ENCODE results near the gene PACS1. TPM values are rescaled to one million over a fixed set of nuclear protein-coding genes. Genes with fewer than 3 reads are reported as not detected.
"Not testable (repeated sequence)": the region's sequence is repeated elsewhere in the genome, so short reads cannot be mapped to it uniquely, and the experiment has no call there.

The PACS1 gene
- total RNA-seq, 1 donor from 2014 or later = 75.6 TPM

DNA sequence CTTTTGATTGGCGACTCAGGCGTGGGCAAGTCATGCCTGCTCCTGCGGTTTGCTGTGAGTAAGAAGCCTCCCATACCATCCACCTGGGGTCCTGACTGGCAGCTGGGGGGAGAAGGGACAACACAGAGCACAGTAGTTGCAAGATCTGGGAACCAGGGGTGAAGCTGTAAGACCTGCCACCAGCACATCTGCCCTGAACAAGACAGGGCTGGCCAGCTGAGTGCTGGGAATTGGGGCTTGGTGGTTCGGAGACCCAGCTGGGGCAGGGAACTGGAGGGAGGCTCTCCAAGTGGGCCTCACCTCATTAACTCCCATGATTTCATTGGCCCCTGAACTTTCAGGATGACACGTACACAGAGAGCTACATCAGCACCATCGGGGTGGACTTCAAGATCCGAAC, 201.7 kb downstream of the PACS1 start:
- H3K4me3 Mint-ChIP-seq (ENCODE audit: low read depth) = no peak overlapping the region
- intact Hi-C loops (cut with micrococcal nuclease) = no loop called here

GRCh38 chr11:66272596-66272995, 202.5 kb downstream of the PACS1 start:
- no peaks in the 10 kb centered on the region for H3K9me3 Mint-ChIP-seq
- DNase-seq (ENCODE audit: low spot score) = no peak

More for the DNA sequence above, 201.7 kb downstream of the PACS1 start:
- H3K4me1 Mint-ChIP-seq (ENCODE audit: low read depth) = peaks cover 24% of the 10 kb centered on the region
- H3K36me3 Mint-ChIP-seq (ENCODE audit: low read depth) = peaks cover 65% of the 10 kb centered on the region
- H3K27me3 Mint-ChIP-seq (ENCODE audit: low read depth) = no peaks in the 10 kb centered on the region
- H3K27ac Mint-ChIP-seq = no peak overlapping the region
- no peak for DNase-seq (ENCODE audit: low spot score)
- H3K9me3 Mint-ChIP-seq = no peaks in the 10 kb centered on the region

DNA sequence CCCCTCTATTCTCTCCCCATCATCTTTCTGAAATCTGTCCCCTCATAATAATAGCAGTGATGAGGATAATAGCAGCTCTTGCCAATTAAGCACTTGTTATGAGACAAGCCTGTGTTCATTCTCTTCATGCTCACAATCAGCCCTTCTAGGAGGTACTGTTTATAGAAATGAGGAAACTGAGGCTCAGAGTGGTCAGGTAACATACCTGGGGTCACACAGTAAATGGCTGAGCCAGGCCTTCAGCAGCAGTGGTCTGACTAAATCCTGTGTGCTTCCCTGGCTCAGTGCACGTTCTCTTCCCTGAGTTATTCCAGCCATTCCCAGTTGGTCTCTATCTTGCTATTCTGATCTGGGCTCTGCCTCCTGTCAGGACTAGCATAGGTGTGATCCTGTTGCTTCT, 204.1 kb downstream of the PACS1 start:
- no peak for DNase-seq (ENCODE audit: low spot score)
- Mint-ChIP-seq H3K27ac (no peak overlapping the region), H3K9me3 (no peaks in the 10 kb centered on the region), H3K36me3 (ENCODE audit: low read depth) (peaks cover 62% of the 10 kb centered on the region), H3K27me3 (ENCODE audit: low read depth) (peaks cover 6% of the 10 kb centered on the region), H3K4me3 (ENCODE audit: low read depth) (no peak overlapping the region), H3K4me1 (ENCODE audit: low read depth) (peaks cover 19% of the 10 kb centered on the region)
- intact Hi-C loops (cut with micrococcal nuclease) = no loop called here

More at GRCh38 chr11:66272596-66272995, 202.5 kb downstream of the PACS1 start:
- Mint-ChIP-seq H3K36me3 (ENCODE audit: low read depth) (peaks cover 62% of the 10 kb centered on the region), H3K27me3 (ENCODE audit: low read depth) (no peaks in the 10 kb centered on the region), H3K4me3 (ENCODE audit: low read depth) (no peak overlapping the region), H3K27ac (no peak overlapping the region), H3K4me1 (ENCODE audit: low read depth) (peaks cover 19% of the 10 kb centered on the region)
- intact Hi-C loops (cut with micrococcal nuclease) = no loop called here

- Mint-ChIP-seq H3K27me3 (ENCODE audit: low read depth) (peaks cover 10% of the 10 kb centered on the region), H3K36me3 (ENCODE audit: low read depth) (peaks cover 55% of the 10 kb centered on the region), H3K4me1 (ENCODE audit: low read depth) (peaks cover 13% of the 10 kb centered on the region), H3K27ac (no peak overlapping the region), H3K9me3 (no peaks in the 10 kb centered on the region), H3K4me3 (ENCODE audit: low read depth) (no peak overlapping the region)
- DNase-seq (ENCODE audit: low spot score) = no peak
- intact Hi-C loops (cut with micrococcal nuclease) = no loop called here
These were observed 205.3 kb downstream of the PACS1 start for GRCh38 chr11:66275396-66275795.

- H3K27me3 Mint-ChIP-seq (ENCODE audit: low read depth) = peaks cover 14% of the 10 kb centered on the region
- no peak overlapping the region for H3K27ac Mint-ChIP-seq
- H3K4me1 Mint-ChIP-seq (ENCODE audit: low read depth) = peaks cover 11% of the 10 kb centered on the region
- intact Hi-C loops (cut with micrococcal nuclease) = no loop called here
- H3K4me3 Mint-ChIP-seq (ENCODE audit: low read depth) = no peak overlapping the region
- no peak for DNase-seq (ENCODE audit: low spot score)
- peaks cover 50% of the 10 kb centered on the region for H3K36me3 Mint-ChIP-seq (ENCODE audit: low read depth)
- no peaks in the 10 kb centered on the region for H3K9me3 Mint-ChIP-seq
These were observed 206.0 kb downstream of the PACS1 start for GRCh38 chr11:66275984-66276612.

GRCh38 chr11:66276619-66277018, 206.5 kb downstream of the PACS1 start:
- H3K27ac Mint-ChIP-seq; H3K4me3 Mint-ChIP-seq (ENCODE audit: low read depth); H3K9me3 Mint-ChIP-seq; DNase-seq (ENCODE audit: low spot score); intact Hi-C loops (cut with micrococcal nuclease): not testable (repeated sequence)
- Mint-ChIP-seq H3K36me3 (ENCODE audit: low read depth) (peaks cover 49% of the 10 kb centered on the region), H3K4me1 (ENCODE audit: low read depth) (peaks cover 11% of the 10 kb centered on the region), H3K27me3 (ENCODE audit: low read depth) (peaks cover 14% of the 10 kb centered on the region)

DNA sequence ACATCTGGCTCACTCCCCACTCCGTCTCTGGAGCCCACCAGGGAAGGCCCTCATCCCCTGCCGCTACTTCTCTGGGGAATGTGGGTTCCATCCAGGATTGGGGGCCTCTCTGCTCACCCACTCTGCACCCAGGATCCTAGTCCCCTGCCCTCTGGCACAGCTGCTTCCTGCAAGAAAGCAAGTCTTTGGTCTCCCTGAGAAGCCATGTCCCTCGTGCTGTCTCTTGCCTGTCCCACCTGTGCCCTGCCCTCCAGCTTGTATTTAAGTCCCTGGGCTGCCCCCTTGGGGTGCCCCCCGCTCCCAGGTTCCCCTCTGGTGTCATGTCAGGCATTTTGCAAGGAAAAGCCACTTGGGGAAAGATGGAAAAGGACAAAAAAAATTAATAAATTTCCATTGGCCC, 207.0 kb downstream of the PACS1 start:
- H3K4me3 Mint-ChIP-seq (ENCODE audit: low read depth); H3K9me3 Mint-ChIP-seq; intact Hi-C loops (cut with micrococcal nuclease); DNase-seq (ENCODE audit: low spot score); H3K27ac Mint-ChIP-seq: not testable (repeated sequence)
- peaks cover 45% of the 10 kb centered on the region for H3K36me3 Mint-ChIP-seq (ENCODE audit: low read depth)
- H3K4me1 Mint-ChIP-seq (ENCODE audit: low read depth) = peaks cover 12% of the 10 kb centered on the region
- peaks cover 14% of the 10 kb centered on the region for H3K27me3 Mint-ChIP-seq (ENCODE audit: low read depth)

GRCh38 chr11:66277471-66278362, 207.6 kb downstream of the PACS1 start, which contains the start of gene CNIH2:
Gene CNIH2, plus strand, starts transcription at chr11:66278175. Its CDS starts 282 bp downstream, at chr11:66278457.
- peak within 1 kb of the TSS; percentile 68 for H3K4me3 Mint-ChIP-seq (ENCODE audit: low read depth)
- H3K27ac Mint-ChIP-seq = no peak within 1 kb of the TSS
- H3K27me3 Mint-ChIP-seq (ENCODE audit: low read depth) = peaks cover 14% of the 10 kb centered on the region
- H3K36me3 Mint-ChIP-seq (ENCODE audit: low read depth) = peaks cover 38% of the 10 kb centered on the region
- intact Hi-C loops (cut with micrococcal nuclease) = no loop called here
- H3K9me3 Mint-ChIP-seq = no peaks in the 10 kb centered on the region
- peak; percentile 41 for DNase-seq (ENCODE audit: low spot score)
- peaks cover 16% of the 10 kb centered on the region for H3K4me1 Mint-ChIP-seq (ENCODE audit: low read depth)

DNA sequence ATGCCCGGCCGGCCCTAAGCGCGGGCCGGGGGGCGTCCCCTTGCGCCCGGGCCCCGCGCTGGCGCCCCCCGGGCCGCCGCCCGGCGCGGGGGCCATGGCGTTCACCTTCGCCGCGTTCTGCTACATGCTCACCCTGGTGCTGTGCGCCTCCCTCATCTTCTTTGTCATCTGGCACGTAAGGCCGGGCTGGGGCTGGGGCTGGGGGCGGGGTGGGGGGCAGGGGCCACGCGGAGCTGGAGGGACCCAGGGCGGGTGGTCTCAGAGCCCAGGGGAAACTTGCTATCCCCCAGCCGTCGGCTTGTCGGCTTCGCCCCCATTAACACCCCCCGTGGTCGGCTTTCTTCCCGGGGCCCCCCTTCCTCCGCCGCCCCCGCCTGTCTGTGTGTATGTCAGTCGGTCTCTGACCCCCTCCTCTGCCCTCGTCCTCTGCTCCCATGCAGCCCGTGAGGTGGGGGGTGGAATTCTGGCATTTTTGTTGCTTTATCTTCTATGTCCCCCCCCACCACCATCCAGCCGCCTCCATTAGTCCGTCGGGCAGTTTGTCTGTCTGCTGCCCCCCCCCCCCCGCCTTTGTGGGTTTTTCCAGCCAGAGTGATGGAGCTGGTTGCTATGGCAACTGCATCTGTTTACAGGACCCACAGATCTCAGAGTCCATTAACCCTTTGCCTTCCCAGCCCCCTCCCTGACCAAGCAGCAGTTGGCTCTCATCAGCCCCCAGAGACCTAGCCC, 208.5 kb downstream of the PACS1 start:
- Mint-ChIP-seq H3K9me3 (no peaks in the 10 kb centered on the region), H3K4me3 (ENCODE audit: low read depth) (peak overlapping the region; percentile 68), H3K27ac (no peak overlapping the region), H3K36me3 (ENCODE audit: low read depth) (peaks cover 30% of the 10 kb centered on the region), H3K4me1 (ENCODE audit: low read depth) (peaks cover 21% of the 10 kb centered on the region), H3K27me3 (ENCODE audit: low read depth) (peaks cover 14% of the 10 kb centered on the region)
- no peak for DNase-seq (ENCODE audit: low spot score)
- intact Hi-C loops (cut with micrococcal nuclease) = no loop called here

GRCh38 chr11:66279092-66279734, 209.1 kb downstream of the PACS1 start:
- peaks cover 14% of the 10 kb centered on the region for H3K27me3 Mint-ChIP-seq (ENCODE audit: low read depth)
- no peaks in the 10 kb centered on the region for H3K9me3 Mint-ChIP-seq
- peak overlapping the region; percentile 55 for H3K4me3 Mint-ChIP-seq (ENCODE audit: low read depth)
- intact Hi-C loops (cut with micrococcal nuclease) = no loop called here
- H3K4me1 Mint-ChIP-seq (ENCODE audit: low read depth) = peaks cover 21% of the 10 kb centered on the region
- DNase-seq (ENCODE audit: low spot score) = no peak
- H3K36me3 Mint-ChIP-seq (ENCODE audit: low read depth) = peaks cover 25% of the 10 kb centered on the region
- H3K27ac Mint-ChIP-seq = no peak overlapping the region

- DNase-seq (ENCODE audit: low spot score) = no peak
- Mint-ChIP-seq H3K9me3 (no peaks in the 10 kb centered on the region), H3K4me3 (ENCODE audit: low read depth) (no peak overlapping the region), H3K27me3 (ENCODE audit: low read depth) (peaks cover 14% of the 10 kb centered on the region), H3K4me1 (ENCODE audit: low read depth) (peaks cover 21% of the 10 kb centered on the region), H3K36me3 (ENCODE audit: low read depth) (peaks cover 12% of the 10 kb centered on the region), H3K27ac (no peak overlapping the region)
- intact Hi-C loops (cut with micrococcal nuclease) = no loop called here
These were observed 210.4 kb downstream of the PACS1 start for GRCh38 chr11:66280428-66280827.

DNA sequence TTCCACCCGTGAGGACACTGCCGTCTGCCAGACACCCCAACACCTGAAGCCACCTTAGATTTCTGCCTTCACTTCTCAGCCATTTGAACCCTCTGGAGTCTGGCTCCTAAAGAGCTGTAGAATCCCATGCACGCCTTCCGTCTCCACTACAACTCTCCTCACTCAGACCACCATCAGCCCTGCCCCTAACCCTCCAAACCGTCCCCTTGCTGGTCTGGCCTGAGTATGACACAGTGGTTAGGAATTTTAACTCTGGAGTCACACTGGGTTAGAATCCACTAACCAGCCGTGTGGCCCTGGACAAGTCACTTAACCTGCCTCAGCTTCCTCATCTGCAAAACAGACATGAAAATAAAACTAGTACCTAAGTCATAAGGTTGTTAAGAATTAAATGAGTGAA, 210.9 kb downstream of the PACS1 start:
- H3K4me1 Mint-ChIP-seq (ENCODE audit: low read depth) = peaks cover 21% of the 10 kb centered on the region
- H3K36me3 Mint-ChIP-seq (ENCODE audit: low read depth) = peaks cover 9% of the 10 kb centered on the region
- DNase-seq (ENCODE audit: low spot score) = no peak
- H3K9me3 Mint-ChIP-seq = no peaks in the 10 kb centered on the region
- peaks cover 14% of the 10 kb centered on the region for H3K27me3 Mint-ChIP-seq (ENCODE audit: low read depth)
- H3K4me3 Mint-ChIP-seq (ENCODE audit: low read depth) = no peak overlapping the region
- H3K27ac Mint-ChIP-seq = no peak overlapping the region
- intact Hi-C loops (cut with micrococcal nuclease) = no loop called here

Measured in activated T-helper 2 cell treated with anti-CD3 and anti-CD28 coated beads, Interferon-gamma antibody, Interleukin-2, Interleukin-4, amounts not matched to agents 10 μg/mL and 5 μg/mL and 100 μg/mL, durations not matched to agents 14 hours and 24 hours and 36 hours (primary cell).